Kidney glomerular epithelial cell (primary cell): ENCODE results near the gene CSTB.

Experiments used
- DNase-seq: peaks from one replicate; lab custom pipeline; 2025; lab: John Stamatoyannopoulos, UW

The CSTB gene

DNA sequence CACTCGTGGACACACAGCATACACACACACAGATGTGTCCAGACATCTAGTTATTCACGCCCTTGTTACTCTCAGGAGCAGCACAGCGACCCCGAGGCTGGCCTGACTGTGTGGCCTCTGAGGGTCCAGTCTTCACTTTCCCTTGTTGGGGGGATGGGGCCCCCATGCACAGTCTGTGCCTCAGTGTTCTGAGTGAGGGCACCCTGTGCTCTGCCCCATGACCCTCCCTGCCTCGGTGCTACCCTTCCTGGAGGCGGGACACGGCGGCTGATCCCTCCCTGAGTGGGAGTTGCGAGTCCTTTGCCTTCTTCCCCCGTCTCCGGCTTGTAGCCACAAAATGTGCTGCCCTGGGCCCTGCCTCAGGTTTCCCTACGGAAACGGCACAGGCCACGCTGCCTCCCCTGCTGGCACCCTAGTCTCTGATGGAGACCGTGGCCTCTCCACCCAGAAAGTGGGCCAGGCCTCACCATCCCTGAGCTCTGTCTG is 8.6 kb downstream of the CSTB start:
- no peak for DNase-seq

DNA sequence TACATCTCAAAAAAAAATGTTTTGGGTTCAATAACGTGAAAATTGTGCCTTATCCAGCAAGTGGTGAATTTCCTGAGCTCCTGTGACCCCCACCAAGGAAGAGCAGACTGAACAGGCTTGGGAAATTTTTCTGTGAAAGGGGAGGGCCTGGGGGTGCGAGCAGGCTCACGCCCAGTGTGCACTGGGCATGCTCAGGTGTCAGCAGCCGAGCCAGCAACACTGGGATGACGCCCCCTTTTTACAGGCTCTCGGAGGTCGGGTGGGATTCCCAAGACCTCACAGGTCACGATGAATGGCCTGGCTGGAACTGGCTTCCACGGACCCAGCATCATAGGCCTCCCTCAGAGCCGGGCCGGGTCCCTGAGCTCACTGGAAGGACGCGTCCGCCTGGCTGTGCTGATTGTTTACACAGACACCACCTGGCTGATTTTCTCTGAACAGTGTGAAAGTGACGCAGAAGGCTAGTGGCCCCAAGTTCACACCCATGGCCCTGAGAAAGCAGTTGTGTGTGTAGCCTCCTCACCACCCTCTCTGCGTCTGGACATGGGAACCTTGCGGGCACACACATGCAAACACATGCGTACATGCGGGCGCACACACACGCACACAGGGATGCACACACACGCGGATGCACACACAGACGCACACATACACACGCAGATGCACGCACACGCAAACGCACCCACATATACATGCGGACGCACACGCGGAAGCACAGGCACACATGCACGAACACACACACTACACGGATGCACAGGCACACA is 9.2 kb downstream of the CSTB start:
- no peak for DNase-seq

DNA sequence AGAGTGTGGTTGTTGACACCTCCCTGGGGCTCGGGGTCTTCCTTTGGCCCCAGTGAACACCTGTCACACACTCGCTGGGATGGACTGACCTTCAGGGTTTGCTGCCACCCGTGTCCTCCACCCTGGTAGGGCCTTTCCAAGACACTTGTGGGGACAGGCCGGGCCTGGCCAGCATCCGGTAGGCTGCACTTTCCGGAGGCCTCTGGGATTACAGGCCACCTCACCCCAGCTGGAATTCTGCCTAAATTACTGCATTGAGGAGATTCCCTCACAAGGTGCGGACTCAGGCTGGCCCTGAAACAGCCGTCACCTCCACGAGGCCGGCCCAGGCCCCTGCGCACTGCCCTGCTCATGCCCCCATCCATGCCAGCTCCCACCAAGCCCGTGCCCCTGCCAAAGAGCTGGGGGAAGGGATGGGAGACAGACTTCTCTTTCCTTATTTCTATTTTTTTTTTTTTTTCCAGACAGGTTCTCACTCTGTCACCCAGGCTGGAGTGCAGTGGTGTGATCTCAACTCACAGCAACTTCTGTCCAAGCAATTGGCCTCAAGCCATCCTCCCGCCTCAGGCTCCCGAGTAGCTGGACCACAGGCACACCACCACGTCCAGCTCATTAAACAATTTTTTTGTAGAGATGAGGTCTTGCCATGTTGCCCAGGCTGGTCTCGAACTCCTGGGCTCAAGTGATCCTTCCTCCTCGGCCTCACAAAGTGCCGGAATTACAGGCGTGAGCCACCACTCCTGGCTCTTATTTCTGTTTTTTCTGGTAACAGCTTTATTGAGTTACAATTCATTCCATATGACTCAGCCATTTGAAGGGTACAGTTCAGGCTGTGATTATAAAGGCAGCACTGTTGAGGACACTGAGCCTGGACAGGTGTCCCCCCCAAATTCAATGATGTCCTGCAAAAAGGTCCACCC is 11.3 kb downstream of the CSTB start:
- DNase-seq: no peak

DNA sequence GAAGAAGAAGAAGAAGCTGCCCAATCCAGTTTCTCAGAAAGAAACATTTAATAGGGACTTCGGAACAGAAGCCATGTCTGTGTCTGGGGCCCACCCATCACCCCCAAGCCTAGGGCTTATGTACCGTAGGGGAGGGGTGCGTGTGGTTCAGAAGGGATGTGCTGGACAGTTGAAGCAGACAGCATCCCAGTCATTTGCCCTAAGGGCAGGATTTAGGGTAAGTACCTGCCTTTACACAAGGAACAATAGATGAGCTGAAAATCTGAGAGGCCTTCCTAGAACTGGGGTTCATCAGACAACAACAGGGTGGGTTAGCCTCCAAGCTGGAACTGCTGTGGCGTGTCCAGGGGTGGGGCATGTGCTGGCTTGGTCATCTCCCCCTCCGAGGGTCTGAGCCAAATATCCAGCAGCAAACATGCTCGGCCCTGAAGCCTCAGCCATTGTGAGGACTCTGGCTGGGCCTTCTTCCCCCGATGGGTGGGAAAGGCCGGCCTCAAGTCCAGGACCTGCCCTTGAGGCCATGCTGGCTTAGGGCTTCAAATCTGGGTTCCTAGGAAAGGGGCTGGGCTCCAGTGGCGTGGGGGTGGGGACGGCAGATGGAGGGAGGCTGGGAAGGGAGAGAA is 12.1 kb downstream of the CSTB start:
- DNase-seq: no peak

DNA sequence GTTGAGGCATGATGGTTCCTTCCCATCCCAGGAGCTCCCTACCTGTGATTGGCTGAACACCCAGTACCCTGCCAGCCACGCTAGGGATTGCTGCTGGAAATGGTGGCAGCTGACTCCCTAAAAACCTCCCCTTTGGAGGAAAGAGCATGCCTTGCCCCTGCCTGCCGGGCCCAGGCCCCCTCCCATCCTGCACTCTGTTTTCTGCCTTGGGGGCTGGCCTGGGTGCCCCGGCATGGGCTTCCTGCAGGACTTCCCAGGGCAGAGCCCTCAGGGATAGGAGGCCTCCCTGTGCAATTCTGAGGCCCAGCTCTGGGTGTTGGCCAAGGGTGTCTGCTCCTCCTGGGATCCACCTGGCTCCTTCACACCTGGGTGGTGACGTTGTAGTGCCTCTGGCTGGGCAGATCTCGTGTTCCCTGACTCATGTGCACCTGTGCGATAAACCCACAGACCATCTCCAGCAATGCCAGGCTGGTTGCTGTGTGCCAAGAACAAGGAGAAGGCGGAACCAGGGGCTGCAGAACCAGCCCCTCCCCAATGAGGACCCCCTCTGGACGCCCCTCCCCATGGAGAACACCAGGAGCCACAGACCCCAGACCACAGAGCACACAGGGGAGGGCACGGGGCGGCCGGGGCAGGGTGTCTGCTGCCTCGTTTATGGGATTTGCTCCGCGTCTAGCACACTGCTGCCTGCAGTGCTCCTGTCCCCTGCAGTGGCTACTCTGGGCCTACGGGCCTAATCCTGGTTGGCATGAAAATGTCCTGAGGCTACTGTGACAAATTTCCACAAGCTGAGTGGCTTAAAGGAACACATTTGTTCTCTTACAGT is 13.6 kb downstream of the CSTB start:
- DNase-seq: no peak

DNA sequence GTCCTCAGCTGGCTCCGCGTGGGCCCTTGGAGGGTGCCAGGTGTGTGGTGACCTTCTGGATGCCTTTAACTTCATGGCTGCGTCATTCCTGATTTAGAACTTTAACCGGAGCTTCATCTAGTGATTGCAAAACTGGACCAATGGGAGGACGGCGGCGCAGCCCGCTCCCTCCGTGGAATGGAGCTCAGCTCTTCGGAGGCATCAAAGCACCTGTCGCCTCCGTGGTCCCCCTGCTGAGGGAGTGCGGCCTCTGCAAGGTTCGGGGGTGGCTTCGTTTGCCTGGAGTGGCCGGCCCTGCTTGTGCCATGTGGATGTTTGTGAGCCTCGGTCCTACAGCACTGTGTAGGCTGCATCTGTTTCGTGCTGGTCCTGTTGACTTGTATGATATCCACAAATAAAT is 14.2 kb downstream of the CSTB start:
- no peak for DNase-seq

DNA sequence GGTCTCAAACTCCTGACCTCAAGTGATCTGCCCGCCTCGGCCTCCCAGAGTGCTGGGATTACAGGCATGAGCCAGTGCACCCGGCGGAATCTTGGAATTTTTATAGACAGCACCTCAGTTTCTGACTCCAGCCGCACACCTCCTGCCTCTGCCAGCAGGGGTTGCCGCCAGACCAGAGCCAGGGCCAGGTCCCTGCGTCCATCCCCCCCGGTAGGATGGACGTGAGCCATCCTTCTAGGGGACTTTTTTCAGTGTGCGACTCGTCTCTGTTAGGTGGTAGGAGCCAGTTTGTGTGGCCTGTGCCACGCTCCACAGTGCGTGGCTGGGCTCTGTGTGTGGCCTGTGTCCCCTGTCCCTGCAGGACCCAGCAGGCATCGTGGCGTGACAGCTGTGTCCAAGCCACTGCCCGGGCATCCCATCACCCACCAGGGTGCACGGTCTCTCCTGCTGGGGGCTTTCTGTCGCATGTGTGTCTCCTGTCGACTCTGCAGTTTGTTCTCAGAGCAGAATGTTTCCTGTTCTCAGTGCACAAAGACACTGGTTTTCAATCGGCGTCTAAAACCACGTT is 15.6 kb downstream of the CSTB start:
- no peak for DNase-seq

DNA sequence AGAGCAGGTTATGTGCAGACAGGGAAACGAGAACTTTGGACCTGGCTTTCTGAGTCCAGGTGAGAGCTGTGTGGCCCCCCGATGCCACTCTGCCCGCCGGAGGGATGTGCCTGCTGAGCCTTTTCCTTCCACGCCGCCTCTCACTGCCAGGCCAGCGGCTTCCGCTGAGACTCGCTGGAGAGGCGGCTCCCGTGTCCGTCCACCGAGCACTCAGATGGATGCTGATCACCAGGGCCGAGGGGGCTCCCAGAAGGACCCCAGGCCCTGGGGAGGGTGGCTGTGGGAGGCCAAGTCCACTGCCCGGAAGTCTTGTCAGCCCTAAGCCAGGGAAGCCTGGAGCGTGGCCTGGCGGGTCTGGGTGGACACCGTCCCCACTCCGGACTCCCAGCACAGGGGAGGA is 16.5 kb downstream of the CSTB start:
- DNase-seq: no peak

DNA sequence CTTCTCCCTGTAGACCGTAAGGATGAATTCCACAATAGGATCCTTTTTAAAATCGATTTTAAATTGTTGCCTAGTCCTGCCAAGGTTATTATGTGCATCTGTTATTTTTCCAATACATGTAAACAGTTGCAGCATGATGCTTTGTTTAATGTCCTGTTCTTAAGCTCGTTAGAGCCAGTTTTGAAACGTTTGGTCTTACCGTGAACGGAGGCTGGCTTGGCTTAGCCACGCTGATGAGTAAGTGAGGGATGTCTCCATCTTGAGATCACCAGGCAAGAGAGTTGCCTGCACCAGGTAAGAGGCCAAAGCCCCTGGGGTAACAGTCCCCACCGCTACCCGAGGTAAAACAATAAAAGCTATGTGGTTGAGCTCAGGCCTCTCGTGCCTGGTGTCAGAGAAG is 17.3 kb downstream of the CSTB start:
- no peak for DNase-seq

DNA sequence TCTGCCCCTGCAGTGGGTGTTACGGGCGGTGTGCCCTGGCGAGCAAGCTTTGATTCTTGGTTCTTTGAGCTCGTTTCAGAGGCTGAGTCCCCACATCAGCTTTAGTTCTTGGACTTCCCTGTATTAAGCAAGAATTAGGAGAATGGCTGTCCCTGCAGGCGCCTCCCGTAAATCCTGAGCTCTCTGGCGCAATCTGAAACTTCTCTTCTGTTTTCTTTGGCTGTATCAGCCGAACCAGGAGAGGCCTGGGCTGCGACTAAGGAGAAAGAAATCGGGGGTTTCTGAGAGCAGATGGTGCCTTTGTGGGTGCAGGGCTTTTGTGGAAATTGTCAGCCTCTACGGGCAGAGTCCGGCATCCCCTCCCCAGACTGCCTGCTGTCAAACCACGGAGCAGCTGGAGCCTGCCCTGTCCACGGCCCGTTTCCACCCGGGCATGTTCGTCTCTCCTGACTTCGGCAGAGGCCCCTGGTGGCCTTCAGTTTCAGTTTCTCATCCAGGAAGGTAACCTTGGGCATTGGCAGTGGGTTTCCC is 17.9 kb downstream of the CSTB start:
- no peak for DNase-seq

DNA sequence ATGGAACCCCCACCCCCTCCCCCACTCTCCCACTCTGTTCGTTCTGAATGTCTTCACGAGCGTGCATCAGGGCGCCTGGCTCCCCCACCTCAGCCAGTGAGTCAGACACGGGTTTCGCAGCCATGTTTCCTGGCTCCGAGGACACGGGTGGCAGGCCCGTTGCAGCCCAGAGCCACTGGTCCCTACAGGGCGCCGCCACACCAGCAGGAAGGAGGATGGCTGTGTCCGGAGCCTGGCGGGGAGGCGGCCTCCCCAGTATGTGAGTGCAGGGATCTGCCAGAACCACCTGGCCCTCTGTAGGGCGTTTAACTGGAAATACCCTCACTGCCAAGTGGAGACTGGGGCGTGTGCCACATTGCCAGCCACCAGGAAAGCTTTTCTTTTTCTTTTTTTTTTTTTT is 18.5 kb downstream of the CSTB start:
- no peak for DNase-seq

DNA sequence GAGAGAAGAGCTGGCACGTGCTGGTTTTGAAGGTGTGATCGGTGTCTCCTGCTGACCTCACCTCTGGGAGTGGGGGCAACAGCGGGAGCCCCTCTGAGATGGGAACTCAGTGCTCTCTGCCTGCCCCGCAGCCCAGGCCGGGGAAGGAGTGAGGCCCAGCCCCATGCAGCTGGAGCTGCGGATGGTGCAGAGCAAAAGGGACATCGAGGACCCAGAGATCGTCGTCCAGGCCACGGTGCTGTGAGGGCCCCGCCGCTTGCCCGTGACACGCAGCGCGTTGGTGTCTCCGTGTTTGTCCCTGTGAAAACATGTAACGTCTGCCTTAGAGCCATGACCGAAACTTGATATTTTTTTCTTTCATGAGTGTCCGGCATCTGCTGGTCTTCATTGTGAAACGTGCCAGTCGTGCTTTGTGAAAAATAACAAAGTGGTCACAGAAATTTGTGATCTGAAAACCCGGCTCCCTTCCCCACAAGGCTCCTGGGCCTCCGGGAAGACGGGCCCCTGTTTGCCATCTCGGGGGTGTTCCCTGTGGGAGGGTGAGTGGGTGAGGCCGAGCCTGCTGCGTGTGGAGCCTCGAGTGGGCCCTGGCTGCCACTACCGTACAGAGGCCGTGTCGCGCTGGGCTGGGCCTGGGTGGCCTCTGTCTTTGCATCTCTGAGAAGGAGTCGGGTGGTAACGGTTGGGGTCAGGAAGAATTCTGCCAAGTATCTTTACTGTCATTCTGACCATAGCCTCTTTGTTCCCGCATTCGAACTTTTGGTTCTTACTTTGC is 20.1 kb downstream of the CSTB start:
- DNase-seq: no peak

DNA sequence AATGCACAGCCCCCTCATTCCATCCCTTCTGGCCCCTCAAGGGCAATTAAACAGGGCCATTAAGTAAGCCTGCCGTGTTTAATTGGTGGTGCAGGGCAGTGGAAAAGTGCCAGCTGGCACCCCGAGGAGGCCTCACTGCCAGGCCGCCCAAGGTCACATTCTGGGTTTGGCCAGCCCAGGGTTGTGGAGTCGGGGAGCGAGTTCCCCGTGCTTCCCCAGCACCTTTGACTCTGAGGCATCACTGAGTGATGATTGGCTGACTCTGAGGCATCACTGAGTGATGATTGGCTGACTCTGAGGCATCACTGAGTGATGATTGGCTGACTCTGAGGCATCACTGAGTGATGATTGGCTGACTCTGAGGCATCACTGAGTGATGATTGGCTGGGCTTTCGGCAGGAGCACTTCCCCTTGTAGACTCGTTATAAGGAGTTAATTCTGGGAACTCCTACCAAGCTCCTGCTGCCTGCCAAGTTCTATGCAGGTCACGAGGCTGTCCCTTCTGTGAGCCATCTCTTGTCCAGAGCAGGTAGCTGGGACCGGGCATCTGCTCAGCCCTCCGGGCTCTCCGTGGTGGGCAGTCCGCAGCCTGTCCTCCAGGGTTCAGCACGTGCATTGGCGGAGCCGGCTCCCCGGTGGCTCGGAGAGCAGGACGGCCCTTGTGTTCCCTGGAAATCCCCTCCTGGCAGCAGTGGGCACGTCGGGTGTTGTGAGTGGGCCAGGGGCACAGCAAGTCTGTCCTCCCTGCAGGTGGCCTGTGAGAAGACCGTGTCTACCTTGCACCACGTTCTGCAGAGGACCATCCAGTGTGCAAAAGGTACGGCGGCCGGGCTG is 20.9 kb downstream of the CSTB start:
- no peak for DNase-seq

DNA sequence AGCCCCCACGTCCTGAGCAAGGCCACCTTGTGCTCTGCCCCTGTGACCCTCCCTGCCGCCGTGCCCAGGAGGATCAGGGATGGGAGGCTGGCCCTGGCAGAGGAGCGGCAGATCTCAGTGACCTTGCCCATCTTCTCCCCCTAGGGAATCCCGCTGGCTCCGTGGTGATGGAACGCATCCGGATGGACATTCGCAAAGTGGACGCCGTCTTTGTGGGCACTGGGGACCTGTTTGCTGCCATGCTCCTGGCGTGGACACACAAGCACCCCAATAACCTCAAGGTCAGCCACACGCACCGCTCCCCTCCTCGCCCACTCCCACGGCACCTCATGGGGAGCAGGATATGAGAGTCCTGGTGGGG is 22.7 kb downstream of the CSTB start:
- no peak for DNase-seq

DNA sequence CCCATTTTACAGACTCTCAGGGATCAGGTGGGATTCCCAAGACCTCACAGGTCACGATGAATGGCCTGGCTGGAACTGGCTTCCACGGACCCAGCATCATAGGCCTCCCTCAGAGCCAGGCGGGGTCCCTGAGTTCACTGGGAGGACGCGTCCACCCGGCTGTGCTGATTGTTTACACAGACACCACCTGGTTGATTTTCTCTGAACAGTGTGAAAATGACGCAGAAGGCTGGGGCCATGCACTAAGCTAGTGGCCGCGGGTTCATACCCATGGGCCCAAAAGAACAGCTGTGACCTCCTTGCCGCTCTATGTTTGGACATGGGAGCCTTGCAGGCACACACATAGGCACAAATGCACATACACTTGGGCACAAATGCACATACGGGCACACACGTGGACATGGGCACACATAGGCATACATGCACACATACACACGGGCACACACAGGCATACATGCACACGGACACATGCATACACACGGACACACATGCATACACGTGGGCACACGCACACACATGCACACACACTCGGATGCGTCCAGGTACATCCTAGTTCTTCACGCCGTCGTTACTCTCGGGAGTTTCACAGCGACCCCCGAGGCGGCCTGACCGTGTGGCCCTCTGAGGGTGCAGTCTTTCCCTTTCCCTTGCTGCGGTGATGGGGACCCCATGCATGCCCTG is 23.2 kb downstream of the CSTB start:
- DNase-seq: no peak

DNA sequence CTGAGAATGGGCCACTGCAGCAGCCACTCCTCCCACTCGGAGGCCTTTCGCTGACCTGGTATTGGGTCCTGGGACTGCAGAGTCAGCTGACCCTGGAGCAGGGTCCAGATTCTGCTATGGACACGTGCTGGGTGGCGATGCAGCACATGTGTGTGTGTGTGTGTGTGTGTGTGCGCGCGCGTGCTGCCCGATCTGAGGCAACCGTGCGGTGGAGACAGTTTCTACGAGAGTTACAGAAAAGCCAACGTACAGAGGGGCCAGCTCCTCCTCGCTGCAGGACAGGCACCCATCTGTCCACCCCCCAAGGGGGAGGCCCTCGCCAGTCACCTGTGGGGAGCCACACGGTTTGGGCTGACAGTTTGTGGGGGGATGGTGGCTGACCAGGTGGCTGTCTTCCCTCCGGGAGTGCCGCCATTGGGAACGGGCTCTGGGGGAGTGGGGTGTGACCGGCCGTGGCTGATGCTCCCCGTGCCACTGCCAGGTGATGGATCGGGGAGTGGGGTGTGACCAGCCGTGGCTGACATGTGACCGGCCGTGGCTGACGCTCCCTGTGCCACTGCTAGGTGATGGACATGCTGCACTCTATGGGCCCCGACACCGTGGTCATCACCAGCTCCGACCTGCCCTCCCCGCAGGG is 24.0 kb downstream of the CSTB start:
- no peak for DNase-seq

DNA sequence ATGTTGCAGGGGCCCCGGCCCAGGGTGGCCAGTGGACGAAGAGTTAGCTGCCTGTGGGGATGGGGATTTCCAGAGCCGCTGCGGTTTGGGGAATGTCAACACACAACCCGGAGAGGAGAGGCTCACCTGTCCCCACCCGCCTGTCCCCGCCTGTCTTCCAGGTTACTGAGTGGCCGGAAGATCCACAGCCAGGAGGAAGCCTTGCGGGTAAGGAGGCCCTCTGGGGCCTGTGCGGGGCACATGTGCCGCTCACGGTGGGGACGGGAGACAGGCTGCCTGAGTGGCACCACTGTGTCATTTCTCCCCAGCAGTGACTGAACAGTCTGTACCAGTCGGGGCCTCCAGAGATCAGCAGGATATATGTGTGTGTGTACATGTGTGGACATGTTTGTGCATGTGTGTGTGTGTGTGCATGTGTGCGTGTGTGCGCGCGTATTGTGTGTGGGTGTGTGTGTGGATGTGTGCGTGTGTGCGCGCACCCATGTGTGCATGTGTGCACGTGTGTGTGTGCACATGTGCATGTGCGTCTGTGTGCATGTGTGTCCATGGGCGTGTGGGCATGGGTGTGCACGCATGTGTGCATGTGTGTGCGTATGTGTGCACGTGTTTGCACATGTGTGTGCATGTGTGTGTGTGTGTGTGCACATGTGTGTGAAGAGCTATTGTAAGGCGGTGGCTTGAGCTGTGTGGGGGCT is 25.6 kb downstream of the CSTB start:
- no peak for DNase-seq
